IMR-90 (cell line): Measurements from ENCODE around the gene RAD18. TPM values are rescaled to one million over a fixed set of nuclear protein-coding genes. Genes with fewer than 3 reads are reported as not detected.

Experiments
- ATAC-seq: fragments of 200-7000 bp; cut with Tn5 transposase; 2 replicates; pipeline ENCODE4 v1.9.1; 2020; ENCODE audit warnings: low read depth, mild to moderate bottlenecking, moderate library complexity
- BruUV-seq: library from RNA; stranded (reverse); fragments of 400-500 nt; replicated peaks from 2 replicates; lab custom pipeline; 2021; lab: Mats Ljungman, UMichigan
- CTCF ChIA-PET: fragments of 300-600 bp; formaldehyde crosslinking; extraction: SDS; loops from one replicate; lab custom pipeline; 2021; ENCODE audit warnings: antibody characterized with exemption; lab: Yijun Ruan, JAX
- POLR2A ChIA-PET: fragments of 300-600 bp; sonication (Branson Sonifier 250); formaldehyde crosslinking; loops from one replicate; lab custom pipeline; 2022; ENCODE audit warnings: antibody characterized with exemption; ENCODE audit not compliant: unreplicated experiment; lab: Charles Lee
- DNase-seq: peaks from one replicate; pipeline ENCODE4 v3.0.0; 2013
- H2AFZ ChIP-seq: replicated peaks from 2 replicates; pipeline ENCODE3; 2013; ENCODE audit warnings: low read length, mild to moderate bottlenecking; ENCODE audit not compliant: poor library complexity
- H2AK5ac ChIP-seq: 2 replicates; pipeline ENCODE4 v1.6.1; 2013; ENCODE audit warnings: low read depth, low read length, inconsistent platforms
- H2AK9ac ChIP-seq: replicated peaks from 2 replicates; pipeline ENCODE3; 2013; ENCODE audit warnings: mild to moderate bottlenecking, low read depth, low read length, moderate library complexity; ENCODE audit not compliant: poor library complexity
- H2BK120ac ChIP-seq: 2 replicates; pipeline ENCODE4 v1.6.1; 2013; ENCODE audit warnings: low read depth, low read length, inconsistent platforms
- H2BK15ac ChIP-seq: 3 replicates; pipeline ENCODE4 v1.6.1; 2013; ENCODE audit warnings: low read depth, low read length, inconsistent platforms
- H2BK20ac ChIP-seq: 2 replicates; pipeline ENCODE4 v1.6.1; 2013; ENCODE audit warnings: low read depth, mild to moderate bottlenecking, inconsistent platforms, low read length, moderate library complexity
- H2BK5ac ChIP-seq: 2 replicates; pipeline ENCODE4 v1.6.1; 2013; ENCODE audit warnings: mild to moderate bottlenecking, low read depth, low read length, inconsistent platforms; ENCODE audit not compliant: poor library complexity, severe bottlenecking
- H3K14ac ChIP-seq: replicated peaks from 2 replicates; pipeline ENCODE4 v1.6.1; 2013; ENCODE audit warnings: low read depth, low read length, inconsistent platforms
- H3K18ac ChIP-seq: 2 replicates; pipeline ENCODE4 v1.6.1; 2013; ENCODE audit warnings: low read depth, low read length, control low read depth
- H3K23ac ChIP-seq: 2 replicates; pipeline ENCODE4 v1.6.1; 2013; ENCODE audit warnings: low read depth, low read length, inconsistent platforms
- H3K27ac ChIP-seq: 2 replicates; pipeline ENCODE4 v1.5.1; 2013; ENCODE audit warnings: mild to moderate bottlenecking, control low read depth, low read length; ENCODE audit not compliant: insufficient read depth
- H3K27me3 ChIP-seq: 2 replicates; pipeline ENCODE4 v1.6.1; 2013; ENCODE audit warnings: low read length; ENCODE audit not compliant: control insufficient read depth, insufficient read depth
- H3K36me3 ChIP-seq: 2 replicates; pipeline ENCODE4 v1.6.1; 2013; ENCODE audit warnings: low read length, mixed read lengths; ENCODE audit not compliant: control insufficient read depth, insufficient read depth
- H3K4ac ChIP-seq: 2 replicates; pipeline ENCODE4 v1.6.1; 2013; ENCODE audit warnings: low read depth, low read length, inconsistent platforms
- H3K4me1 ChIP-seq: 2 replicates; pipeline ENCODE4 v1.6.1; 2013; ENCODE audit warnings: low read length, mixed read lengths; ENCODE audit not compliant: control insufficient read depth, insufficient read depth
- H3K4me2 ChIP-seq: 2 replicates; pipeline ENCODE4 v1.6.1; 2013; ENCODE audit warnings: low read depth, mild to moderate bottlenecking, control low read depth, low read length, moderate library complexity
- H3K4me3 ChIP-seq: 2 replicates; pipeline ENCODE4 v1.5.1; 2013; ENCODE audit warnings: low read depth, mild to moderate bottlenecking, control low read depth, low read length, moderate library complexity; ENCODE audit not compliant: insufficient read depth
- H3K56ac ChIP-seq: 2 replicates; pipeline ENCODE4 v1.6.1; 2013; ENCODE audit warnings: low read length, inconsistent platforms; ENCODE audit not compliant: insufficient read depth; ENCODE audit errors: extremely low read depth
- H3K79me1 ChIP-seq, 2 experiments: 2 replicates each; pipeline ENCODE4 v1.6.1; 2013; ENCODE audit warnings: low read length in 2 of 2, inconsistent platforms in 1 of 2, low read depth in 1 of 2
- H3K9ac ChIP-seq: 2 replicates; pipeline ENCODE4 v1.6.1; 2013; ENCODE audit warnings: low read depth, low read length, control low read depth
- H3K9me1 ChIP-seq: 2 replicates; pipeline ENCODE4 v1.6.1; 2013; ENCODE audit warnings: low read length, inconsistent platforms; ENCODE audit not compliant: insufficient read depth
- H3K9me3 ChIP-seq: 2 replicates; pipeline ENCODE4 v1.6.1; 2013; ENCODE audit warnings: low read length; ENCODE audit not compliant: control insufficient read depth, insufficient read depth
- H4K20me1 ChIP-seq: 2 replicates; pipeline ENCODE4 v1.6.1; 2013; ENCODE audit warnings: low read length, inconsistent platforms; ENCODE audit not compliant: insufficient read depth
- H4K5ac ChIP-seq: 2 replicates; pipeline ENCODE4 v1.6.1; 2013; ENCODE audit warnings: mild to moderate bottlenecking, low read depth, low read length, control low read depth
- H4K8ac ChIP-seq, 2 experiments: 2 replicates each; pipeline ENCODE4 v1.6.1; 2013; ENCODE audit warnings: low read depth in 2 of 2, low read length in 2 of 2, control low read depth in 1 of 2, inconsistent platforms in 1 of 2
- H4K91ac ChIP-seq: 2 replicates; pipeline ENCODE4 v1.6.1; 2013; ENCODE audit warnings: low read depth, low read length, inconsistent platforms; ENCODE audit not compliant: insufficient read depth
- BHLHE40 ChIP-seq: fragments of 150-350 bp; IDR thresholded peaks from 2 replicates; pipeline ENCODE4 v1.6.1; 2016; ENCODE audit warnings: mild to moderate bottlenecking, low read depth, low read length
- CTCF ChIP-seq: conservative IDR thresholded peaks from 2 replicates; pipeline ENCODE4 v1.5.1; 2012; ENCODE audit warnings: mild to moderate bottlenecking, low read depth, low read length, improper control_type of control experiment
- FOS ChIP-seq: fragments of 150-350 bp; IDR thresholded peaks from 2 replicates; pipeline ENCODE4 v1.6.1; 2016; ENCODE audit warnings: low read depth, low read length
- MAFK ChIP-seq: IDR thresholded peaks from 2 replicates; pipeline ENCODE4 v1.6.1; 2012; ENCODE audit warnings: low read depth, low read length, improper control_type of control experiment
- MXI1 ChIP-seq: IDR thresholded peaks from 2 replicates; pipeline ENCODE4 v1.6.1; 2012; ENCODE audit warnings: low read depth, mild to moderate bottlenecking, low read length, moderate library complexity, borderline replicate concordance
- POLR2A ChIP-seq: IDR thresholded peaks from 2 replicates; pipeline ENCODE4 v1.6.1; 2012; ENCODE audit warnings: mild to moderate bottlenecking, low read depth, low read length
- RAD21 ChIP-seq: IDR thresholded peaks from 2 replicates; pipeline ENCODE4 v1.6.1; 2012; ENCODE audit warnings: low read length, improper control_type of control experiment
- RCOR1 ChIP-seq: IDR thresholded peaks from 2 replicates; pipeline ENCODE4 v1.6.1; 2012; ENCODE audit warnings: mild to moderate bottlenecking, low read length, improper control_type of control experiment; ENCODE audit not compliant: insufficient replicate concordance
- RFX5 ChIP-seq: IDR thresholded peaks from 2 replicates; pipeline ENCODE4 v1.8.0; 2012; ENCODE audit warnings: low read depth, mild to moderate bottlenecking, low read length, moderate library complexity
- whole genome bisulfite sequencing, 2 experiments: methylation state at CpG; one replicate each; pipeline versions ENCODE4 v1.1.5 to v1.1.7; 2013; ENCODE audit warnings: missing lambda C conversion rate in 2 of 2; ENCODE audit not compliant: insufficient read length in 1 of 2; ENCODE audit errors: extremely low coverage in 2 of 2; 5-methylcytosine and 5-hydroxymethylcytosine counted together
- dilution Hi-C: fragments of 300-500 bp; cut with HindIII; formaldehyde crosslinking; loops from one replicate; pipeline ENCODE4 v1.14.3; 2018; ENCODE audit warnings: low sequenced_read_pairs; ENCODE audit not compliant: unreplicated experiment
- in situ Hi-C: fragments of 300-500 bp; cut with MboI; formaldehyde crosslinking; loops from 3 replicates; pipeline ENCODE4 v1.14.3; 2019; ENCODE audit warnings: low sequenced_read_pairs, inconsistent platforms, mixed read lengths
- intact Hi-C: fragments of 100-400 bp; cut with micrococcal nuclease; formaldehyde crosslinking; loops from 2 replicates; pipeline ENCODE4 v1.10.0; 2022
- polyA plus RNA-seq, 3 experiments: library from polyadenylated mRNA; depleted of rRNA; stranded (reverse); fragments of >200 nt; gene quantifications; 2 replicates each; pipeline ENCODE4 v1.2.3, GENCODE V29; 2012; ENCODE audit warnings: low replicate concordance in 1 of 3
- total RNA-seq: library from RNA; depleted of rRNA; stranded (reverse); fragments of >200 nt; gene quantifications from 2 replicates; pipeline ENCODE4 v1.2.3, GENCODE V29; 2012
- TF ChIP-seq, protein P1 (sequence below): fragments of 150-350 bp; IDR thresholded peaks from 2 replicates; pipeline ENCODE4 v1.6.1; 2016; ENCODE audit warnings: low read depth, mild to moderate bottlenecking, low read length, moderate library complexity, borderline replicate concordance

Gene RAD18
- total and polyA plus RNA-seq, 2 of the 4 experiments (the other 2 are of a cell fraction), result 8.2 to 17.2 TPM

DNA sequence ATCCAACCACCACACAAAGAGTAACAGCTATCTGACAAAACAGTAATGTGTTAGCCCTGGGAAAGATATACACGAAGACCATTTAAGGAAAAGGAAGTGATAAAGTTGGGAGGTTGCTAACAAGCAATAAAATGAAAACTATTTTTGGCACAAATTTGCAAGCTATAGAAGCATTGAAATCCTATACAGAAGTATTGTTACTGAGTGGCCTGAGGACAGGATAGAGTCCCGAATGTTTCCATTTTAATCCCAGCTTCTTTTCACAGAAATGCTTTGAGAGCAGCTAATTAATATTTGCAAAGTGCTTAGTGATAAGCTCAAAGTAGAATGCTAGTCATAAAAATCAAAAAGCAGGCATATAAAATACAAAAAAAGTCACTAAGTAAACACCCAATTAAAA, 51.5 kb downstream of the RAD18 start:
- H4K5ac ChIP-seq, result no peak overlapping the region
- 0 out of 2 replicates have a peak, but pooled peaks cover 3% of the 10 kb centered on the region for H3K9me1 ChIP-seq
- H4K20me1 ChIP-seq, result no peaks in the 10 kb centered on the region
- H4K8ac ChIP-seq, result no peak overlapping the region
- H2AK5ac ChIP-seq, result no peak overlapping the region
- no TSS peak for BruUV-seq
- POLR2A ChIA-PET, result no interaction called here
- no peaks in the 10 kb centered on the region for H3K4me1 ChIP-seq
- H2AFZ ChIP-seq, result no peak overlapping the region
- intact Hi-C loops (no loop called here), dilution Hi-C loops (no loop called here), in situ Hi-C loops (no loop called here)
- H3K4me3 ChIP-seq, result no peak overlapping the region
- H3K4me2 ChIP-seq, result no peak overlapping the region
- H2BK20ac ChIP-seq, result no peak overlapping the region
- no CpG with 5 or more reads among the region's 2 CpGs for WGBS, 2 experiments
- CTCF ChIA-PET, result interaction anchor here (1.2 to 1.6 kb wide), 2 partner anchors 12 to 14 kb away, joined by 4 to 5 read pairs; no protein-coding TSS in a partner anchor
- no peak overlapping the region for H2BK15ac ChIP-seq
- H2BK120ac ChIP-seq, result no peak overlapping the region
- H4K91ac ChIP-seq, result no peak overlapping the region
- H3K56ac ChIP-seq, result no peak overlapping the region
- H3K18ac ChIP-seq, result no peak overlapping the region
- no peak overlapping the region for H3K27ac ChIP-seq
- H2AK9ac ChIP-seq, result no peak overlapping the region
- H3K9ac ChIP-seq, result no peak overlapping the region
- H2BK5ac ChIP-seq, result peak overlapping the region; percentile 4
- no peak for DNase-seq
- no peak for TF ChIP-seq MXI1
- TF ChIP-seq, protein P1, sequence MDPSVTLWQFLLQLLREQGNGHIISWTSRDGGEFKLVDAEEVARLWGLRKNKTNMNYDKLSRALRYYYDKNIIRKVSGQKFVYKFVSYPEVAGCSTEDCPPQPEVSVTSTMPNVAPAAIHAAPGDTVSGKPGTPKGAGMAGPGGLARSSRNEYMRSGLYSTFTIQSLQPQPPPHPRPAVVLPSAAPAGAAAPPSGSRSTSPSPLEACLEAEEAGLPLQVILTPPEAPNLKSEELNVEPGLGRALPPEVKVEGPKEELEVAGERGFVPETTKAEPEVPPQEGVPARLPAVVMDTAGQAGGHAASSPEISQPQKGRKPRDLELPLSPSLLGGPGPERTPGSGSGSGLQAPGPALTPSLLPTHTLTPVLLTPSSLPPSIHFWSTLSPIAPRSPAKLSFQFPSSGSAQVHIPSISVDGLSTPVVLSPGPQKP, result no peak
- TF ChIP-seq POLR2A, result no peak
- TF ChIP-seq FOS, result no peak
- TF ChIP-seq RFX5, result no peak
- no peak for TF ChIP-seq CTCF
- no peak for TF ChIP-seq BHLHE40
- TF ChIP-seq RCOR1, result no peak
- TF ChIP-seq MAFK, result no peak
- no peak for TF ChIP-seq RAD21
- ATAC-seq, result no peak
- H3K36me3 ChIP-seq, result peaks cover 1% of the 10 kb centered on the region; the same call in 1 of the 2 replicates
- peaks cover 0 to 4% of the 10 kb centered on the region in 2 experiments; a peak in 1 of 4 replicates for H3K79me1 ChIP-seq
- no peak overlapping the region for H3K23ac ChIP-seq
- H3K4ac ChIP-seq, result no peak overlapping the region
- no peaks in the 10 kb centered on the region for H3K27me3 ChIP-seq
- H3K9me3 ChIP-seq, result no peaks in the 10 kb centered on the region
- H3K14ac ChIP-seq, result no peak overlapping the region
